NCI-H226 (cell line): Measurements from ENCODE around the gene PTPRT.
"Not testable (repeated sequence)": the region's sequence is repeated elsewhere in the genome, so short reads cannot be mapped to it uniquely, and the experiment has no call there.

ENCODE experiments used
- DNase-seq: peaks from one replicate; pipeline ENCODE4 v3.0.0-alpha.2; 2015

The PTPRT gene

DNA sequence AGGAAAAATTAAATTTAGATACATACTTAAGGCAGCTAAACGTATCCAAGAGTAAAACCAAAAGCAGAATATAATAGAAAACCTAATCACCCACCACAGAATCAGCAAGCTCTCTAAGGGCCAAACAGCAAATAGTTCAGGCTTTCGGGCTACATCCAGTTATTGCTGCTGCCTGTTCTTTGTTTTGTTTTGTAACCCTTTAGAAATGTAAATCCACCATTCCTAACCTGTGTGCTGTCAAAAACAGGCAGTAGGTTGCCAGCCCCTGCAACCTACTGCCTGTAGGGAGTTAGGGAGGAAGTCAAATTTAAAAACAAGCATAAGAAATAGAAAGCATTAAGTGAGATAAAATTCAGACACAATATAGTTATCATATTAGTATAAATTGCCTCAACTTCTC, 225.9 kb downstream of the PTPRT start:
- no peak for DNase-seq

DNA sequence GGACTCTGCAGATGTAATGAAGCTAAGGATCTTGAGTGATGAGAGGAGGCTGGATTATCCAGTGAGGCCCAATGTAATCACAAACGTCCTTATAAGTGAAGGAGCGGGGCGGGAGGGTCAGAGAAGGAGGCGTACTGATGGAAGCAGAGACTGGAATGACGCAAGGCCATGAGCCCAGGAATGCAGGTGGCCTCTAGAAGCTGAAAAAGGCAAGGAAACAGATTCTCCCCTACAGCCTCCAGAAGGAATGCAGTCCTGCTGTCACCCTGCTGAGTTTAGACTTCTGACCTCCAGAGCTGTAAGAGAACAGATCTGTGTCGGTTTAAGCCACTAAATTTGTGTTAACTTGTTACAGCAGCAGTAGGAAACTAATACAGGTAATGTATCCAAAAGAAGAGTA, 227.9 kb downstream of the PTPRT start:
- DNase-seq, result no peak

GRCh38 chr20:42959996-42960395, 229.7 kb downstream of the PTPRT start:
- no peak for DNase-seq

DNA sequence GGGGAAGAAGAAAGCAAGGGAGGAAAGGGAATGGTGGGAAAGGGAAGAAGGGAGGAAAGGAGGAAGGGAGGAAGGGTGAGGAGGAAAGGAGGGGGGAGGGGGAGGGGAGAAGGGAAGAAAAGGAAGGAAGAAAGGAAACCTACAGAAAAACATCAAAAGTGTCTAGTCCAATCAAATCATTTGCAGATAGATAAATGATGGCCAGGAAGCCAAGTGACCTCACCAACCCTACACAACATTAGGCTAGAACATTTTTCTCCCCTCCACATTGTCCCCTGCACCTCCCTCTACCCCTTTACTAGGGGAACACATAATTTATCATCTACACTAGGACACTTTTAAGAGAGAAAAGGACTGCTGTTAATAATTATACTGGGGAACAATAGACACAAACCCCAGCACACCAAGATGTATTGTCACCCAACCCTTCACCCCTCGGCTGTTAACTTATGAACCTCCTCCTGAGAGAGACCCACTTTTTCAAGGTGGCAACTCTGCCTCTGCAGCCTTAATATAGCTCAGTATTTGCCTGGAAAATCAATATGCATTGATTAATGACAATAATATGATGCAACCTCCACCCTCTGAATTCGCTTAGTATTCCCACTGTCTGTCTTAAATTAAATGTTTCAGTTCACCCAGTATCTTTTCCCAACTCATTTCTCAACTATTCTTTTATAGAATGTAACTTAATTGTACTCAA, 231.2 kb downstream of the PTPRT start:
- no peak for DNase-seq

- DNase-seq, result no peak
Observed at GRCh38 chr20:42957704-42958095, 232.0 kb downstream of the PTPRT start.

- DNase-seq, result no peak
Observed at GRCh38 chr20:42957018-42957703, 232.5 kb downstream of the PTPRT start.

- no peak for DNase-seq
Observed at GRCh38 chr20:42955713-42956112, 234.0 kb downstream of the PTPRT start.

GRCh38 chr20:42954951-42955350, 234.8 kb downstream of the PTPRT start:
- DNase-seq, result no peak

DNA sequence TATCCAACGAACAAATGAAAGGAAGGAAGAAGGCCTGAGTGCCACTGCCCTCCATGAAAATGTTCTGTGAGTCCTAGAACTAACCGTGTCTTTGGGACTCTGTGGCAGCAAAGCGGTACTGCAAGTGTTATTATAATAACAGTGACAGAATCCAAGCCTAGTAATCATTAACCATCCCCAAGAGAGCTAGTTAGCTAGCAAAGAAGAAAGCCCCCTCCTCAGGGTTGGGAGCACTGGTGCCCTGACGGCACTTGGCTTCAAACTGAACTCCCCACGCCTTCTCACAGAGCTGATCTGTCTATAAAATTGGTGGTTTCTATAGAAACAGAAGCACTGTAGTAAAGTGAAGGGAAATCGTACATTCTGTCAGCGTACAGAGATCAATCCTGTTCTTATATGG, 239.8 kb downstream of the PTPRT start:
- no peak for DNase-seq

- no peak for DNase-seq
Observed at GRCh38 chr20:42945234-42945994, 244.3 kb downstream of the PTPRT start.

GRCh38 chr20:42941629-42942028, 248.1 kb downstream of the PTPRT start:
- no peak for DNase-seq

DNA sequence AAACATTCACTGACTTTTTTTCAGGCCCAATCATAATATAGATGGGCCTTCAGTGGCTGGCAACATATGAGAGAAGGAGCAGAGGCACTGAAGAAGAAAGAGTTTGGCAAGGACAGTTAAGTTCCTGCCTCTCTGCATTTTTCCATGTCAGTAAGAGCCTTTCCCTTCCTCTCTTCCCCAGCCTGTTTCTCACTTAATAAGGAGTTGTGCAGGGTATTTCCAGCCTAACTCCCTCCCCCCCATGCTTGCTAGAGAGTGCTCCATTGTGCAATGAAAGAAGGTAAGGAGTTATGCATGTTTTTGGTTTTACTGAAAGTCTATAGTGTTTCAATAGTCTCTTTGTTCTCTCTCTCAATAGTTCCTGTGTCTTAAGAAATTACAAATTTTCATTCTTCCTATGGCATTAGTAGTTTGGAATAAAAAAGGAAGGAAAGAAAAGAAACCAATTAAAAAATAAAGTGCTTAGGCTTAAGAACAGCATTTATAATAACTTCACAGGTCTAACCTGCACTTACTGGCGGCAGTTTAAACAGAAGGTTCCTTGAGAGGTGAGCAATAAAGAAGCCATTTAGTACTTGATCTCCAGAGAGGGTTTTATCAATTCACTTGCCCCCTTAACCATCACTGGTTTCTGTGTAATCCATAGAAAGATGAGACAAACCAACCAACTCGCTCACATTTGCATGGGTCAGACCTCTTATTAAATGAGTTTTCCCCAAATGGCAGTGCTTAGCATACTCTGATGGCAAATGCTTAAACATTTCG, 251.1 kb downstream of the PTPRT start:
- no peak for DNase-seq

DNA sequence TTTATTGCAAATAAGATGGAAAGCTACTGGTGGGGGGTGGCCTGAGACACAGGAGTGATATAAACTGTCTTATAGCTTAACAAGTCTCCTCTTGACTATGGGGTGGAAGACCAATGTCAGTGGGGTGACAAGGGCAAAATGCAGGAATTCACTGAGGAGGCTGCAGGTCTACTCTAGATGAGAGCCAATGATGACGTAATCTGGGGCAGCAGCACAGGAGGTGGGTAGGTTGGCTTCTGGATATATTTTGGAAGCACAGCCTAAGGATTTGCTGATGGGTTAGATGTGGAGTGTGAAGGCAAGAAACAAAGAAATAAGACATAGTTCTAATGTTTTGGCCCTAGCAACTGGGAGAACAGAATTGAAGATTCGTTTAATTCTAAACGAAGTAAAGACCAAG, 253.2 kb downstream of the PTPRT start:
- no peak for DNase-seq

GRCh38 chr20:42924215-42924614, 265.5 kb downstream of the PTPRT start:
- DNase-seq, result no peak

DNA sequence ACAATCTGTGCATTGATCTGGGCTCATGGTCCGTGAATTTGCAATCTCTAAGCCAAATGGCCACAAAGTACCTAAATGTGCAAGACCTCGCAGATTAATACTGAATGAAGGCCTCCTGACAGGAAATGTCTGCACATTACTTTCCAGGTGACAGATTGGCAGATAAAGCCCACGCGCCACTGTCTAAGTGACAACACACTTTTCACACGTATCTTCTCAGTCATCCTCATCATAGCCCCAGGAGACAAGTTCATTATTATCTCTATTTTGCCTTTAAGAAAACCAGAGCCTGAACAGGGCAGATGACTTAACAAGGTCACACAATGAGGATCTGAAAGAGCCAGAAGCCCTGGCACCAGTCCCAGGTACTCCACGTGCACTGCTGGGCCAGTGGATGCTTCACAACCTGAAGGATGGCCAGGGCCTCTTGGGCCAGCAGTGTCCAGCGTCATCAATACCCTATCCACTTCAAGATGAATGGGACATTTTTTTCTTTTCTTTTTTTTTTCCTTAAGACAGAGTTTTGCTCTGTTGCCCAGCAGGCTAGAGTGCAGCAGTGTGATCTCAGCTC, 266.3 kb downstream of the PTPRT start:
- DNase-seq, result no peak

GRCh38 chr20:42920776-42921175, 268.9 kb downstream of the PTPRT start:
- no peak for DNase-seq

GRCh38 chr20:42919316-42919715, 270.4 kb downstream of the PTPRT start:
- no peak for DNase-seq

DNA sequence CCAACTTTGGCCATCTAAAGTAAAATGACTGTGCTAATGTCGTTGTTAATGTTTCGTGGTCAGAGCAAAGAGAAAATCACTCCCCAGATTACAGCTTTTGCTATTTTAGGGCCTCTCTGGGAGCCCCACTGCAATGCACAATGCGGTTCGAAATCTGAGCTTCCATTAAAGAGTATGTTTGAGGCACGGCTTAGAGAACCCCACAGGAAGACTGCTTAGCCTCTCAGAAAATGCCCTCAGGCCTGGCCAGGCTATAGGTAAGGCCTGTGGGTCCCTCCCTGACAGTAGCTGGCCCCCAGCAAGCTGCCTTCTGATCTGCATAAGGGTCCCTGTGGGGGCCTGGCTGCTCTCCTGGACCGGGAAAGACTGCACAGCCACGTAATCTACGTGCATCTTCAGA, 274.6 kb downstream of the PTPRT start:
- no peak for DNase-seq

DNA sequence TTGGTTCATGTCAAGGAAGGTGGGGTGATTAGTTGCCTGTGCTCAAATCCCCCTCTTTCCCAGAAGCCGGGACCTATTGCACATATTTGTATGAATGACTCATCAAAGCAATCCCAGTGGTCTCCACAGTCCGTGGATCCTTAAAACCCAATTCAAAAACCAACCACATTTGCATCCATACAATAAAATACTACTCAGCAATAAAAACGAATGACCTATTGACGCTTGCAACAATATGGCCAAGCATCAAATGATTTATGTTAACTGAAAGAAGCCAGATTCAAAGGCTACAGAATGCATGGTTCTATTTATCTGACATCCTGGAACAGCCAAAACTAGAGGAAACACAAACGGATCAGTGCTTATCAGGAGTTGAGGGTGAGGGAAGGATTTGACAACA, 275.4 kb downstream of the PTPRT start:
- no peak for DNase-seq

DNA sequence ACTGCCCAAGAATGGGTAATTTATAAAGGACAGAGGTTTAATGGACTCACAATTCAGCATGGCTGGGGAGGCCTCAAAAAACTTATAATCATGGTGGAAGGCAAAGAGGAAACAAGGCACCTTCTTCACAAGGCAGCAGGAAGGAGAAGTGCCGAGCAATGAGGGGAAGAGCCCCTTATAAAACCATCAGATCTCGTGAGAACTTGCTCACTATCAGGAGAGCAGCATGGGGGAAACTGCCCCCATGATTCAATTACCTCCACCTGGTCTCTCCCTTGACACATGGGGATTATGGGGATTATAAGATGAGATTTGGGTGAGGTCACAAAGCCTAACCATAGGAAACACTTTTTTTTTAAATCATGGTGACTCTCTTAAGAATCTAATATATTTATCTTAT, 278.9 kb downstream of the PTPRT start:
- DNase-seq, result not testable (repeated sequence)

DNA sequence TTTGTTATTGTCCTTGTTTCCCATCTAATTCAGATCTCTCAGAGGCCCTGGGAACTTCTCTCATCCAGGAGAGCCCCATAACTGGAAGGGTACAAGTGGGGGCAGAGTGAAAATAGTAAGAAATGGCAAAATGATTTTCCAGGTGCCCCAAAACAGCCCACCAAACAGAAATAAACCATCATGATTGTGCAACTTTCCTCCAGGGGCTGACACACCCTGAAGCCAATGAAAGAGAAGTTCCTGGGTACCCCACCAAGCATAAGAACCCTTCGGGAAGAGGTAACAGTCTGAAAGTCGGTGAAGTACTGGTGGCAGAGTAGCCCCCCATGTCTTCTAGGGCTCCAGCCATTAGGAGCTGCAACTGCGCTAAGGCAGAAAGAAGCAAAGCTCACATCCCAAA, 282.0 kb downstream of the PTPRT start:
- DNase-seq, result no peak

- DNase-seq, result no peak
Observed at GRCh38 chr20:42906120-42906519, 283.6 kb downstream of the PTPRT start.

DNA sequence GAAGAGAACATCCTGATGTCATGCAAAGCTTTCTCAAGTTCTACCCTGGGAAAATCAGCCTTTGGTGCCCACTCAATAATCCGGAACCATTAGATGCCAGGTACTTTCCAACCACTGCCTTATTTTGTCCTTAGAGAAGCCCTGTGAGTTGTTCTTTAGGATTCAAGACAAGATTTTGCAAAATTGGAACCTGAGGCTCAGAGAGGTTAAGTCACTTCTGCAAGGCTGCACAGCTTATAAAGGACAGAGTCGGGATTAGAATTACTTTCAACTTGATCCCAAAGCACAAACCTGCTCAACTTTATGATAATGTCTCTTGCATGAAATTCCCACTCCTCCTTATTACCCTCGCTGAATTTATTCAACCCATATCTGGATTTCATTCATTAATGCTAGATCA, 287.2 kb downstream of the PTPRT start:
- DNase-seq, result no peak
